GM19328 (cell line): ENCODE measurements around the gene MORN1.

Experiments used
- ATAC-seq: cut with Tn5 transposase; IDR thresholded peaks from one replicate; pipeline ENCODE4 v1.9.1; 2021; ENCODE audit warnings: mild to moderate bottlenecking, moderate library complexity; ENCODE audit not compliant: unreplicated experiment

The MORN1 gene

DNA sequence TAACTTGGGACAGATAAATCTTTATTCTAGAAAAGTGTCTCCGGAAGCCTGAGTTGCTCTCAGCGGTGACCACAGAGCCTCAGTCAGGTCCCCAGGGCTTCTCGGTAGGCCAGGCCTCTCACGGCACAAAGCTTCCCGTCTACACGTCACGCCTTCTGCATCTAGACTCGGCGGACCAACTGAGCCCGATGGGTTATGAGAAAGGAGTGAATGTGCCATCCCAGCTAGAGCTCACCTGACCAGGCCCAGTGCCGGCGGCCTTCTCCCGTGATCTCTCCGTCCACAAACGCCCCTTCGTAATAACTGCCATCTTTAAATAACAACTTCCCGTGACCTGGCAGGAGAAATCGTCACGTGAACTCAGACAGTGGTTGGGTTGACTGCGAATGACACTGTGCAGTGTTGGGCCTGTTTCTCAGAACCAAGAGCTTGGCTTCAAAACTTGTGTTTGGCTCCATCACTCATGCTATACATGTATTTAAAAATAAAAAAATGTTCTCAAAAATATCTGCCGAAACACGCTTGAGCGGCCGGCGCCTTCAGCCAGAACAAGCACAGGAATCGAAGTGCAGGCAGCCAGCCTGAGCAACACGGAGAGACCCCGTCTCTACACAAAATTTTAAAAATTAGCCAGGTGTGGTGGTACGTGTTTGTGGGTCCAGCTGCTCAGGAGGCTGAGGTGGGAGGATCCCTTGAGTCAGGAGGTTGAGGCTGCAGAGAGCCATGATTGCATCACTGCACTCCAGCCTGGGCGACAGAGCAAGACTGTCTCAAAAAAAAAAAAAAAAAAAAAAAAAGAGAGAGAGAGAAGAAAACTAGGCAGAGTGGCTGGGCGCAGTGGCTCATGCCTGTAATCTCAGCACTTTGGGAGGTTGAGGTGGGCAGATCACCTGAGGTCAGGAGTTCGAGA, 3.1 kb downstream of the MORN1 start:
- ATAC-seq: no peak

DNA sequence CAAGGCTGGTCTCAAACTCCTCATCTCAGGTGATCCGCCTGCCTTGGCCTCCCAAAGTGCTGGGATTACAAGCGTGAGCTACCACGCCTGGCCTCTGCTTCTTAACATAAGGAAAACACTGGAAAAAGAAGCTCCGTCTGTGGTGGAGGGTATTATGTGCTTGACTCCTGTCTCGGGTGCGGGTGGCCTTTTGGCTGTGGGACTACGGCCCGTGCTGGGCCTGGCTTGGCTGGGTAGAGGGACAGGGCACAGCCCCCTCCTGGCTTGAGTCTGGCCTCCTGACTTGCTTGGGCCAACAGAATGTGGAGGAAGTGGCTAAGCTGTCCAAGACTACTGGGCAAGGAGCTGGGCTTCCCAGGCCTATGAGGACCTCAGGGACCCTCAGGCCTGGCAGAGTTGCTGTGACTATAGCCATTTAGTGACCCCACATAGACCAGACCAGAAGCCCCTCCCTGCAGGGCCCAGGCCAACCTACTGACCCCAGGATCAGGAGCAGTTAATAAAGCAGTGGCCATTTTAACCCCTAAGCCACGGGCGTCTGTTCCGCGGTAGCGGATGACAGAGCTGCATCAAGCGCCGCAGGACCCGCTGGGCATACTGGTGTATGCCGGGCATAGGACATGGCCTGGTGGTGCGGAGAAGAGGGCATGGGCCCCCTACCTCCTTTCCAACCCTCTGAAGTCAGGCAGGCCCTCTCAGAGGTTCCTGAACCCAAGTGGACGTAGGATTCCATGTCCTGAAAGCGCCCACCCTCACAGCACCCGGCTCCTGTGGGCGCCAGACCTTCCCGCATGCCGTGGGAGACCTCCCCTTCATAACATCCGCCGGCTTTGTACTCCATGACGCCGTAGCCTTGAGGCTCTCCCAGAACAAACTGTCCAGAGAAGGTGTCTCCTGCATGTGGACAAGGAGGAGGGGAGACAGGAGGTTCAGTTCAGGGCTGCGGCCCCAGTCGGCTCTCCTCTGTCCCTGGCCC, 4.4 kb downstream of the MORN1 start:
- ATAC-seq: no peak

DNA sequence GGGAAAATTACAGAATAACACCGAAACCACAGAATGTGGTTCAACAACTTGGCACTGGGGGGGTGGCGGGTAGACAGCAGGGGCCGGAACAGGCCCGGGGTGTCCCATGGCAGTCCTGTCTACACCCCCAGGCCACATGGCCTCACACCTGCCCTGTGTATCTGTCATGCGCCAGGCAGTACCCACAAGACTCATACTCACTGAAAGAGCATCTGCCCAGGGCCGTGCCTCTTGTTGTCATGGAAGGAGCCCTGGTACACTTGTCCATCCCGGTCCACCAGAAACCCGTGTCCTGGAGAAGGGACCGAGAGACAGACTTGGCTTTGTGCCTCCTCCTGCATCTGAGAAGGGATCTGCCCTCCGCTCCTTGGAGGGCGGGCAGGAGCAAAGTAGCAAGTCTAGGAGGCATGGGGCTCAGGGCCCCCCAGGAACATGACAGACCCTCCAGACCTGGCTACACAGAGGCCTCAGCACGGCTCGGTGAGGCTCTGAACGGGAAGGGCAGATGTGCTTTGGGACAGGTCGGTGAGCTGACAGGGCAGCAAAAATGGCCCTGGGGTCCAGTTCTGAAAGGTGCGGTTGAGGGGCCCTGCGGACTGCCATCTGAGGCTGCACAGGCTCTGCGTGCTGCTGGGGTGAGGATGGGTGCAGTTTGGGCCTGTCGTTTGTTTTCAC, 5.6 kb downstream of the MORN1 start:
- no peak for ATAC-seq

DNA sequence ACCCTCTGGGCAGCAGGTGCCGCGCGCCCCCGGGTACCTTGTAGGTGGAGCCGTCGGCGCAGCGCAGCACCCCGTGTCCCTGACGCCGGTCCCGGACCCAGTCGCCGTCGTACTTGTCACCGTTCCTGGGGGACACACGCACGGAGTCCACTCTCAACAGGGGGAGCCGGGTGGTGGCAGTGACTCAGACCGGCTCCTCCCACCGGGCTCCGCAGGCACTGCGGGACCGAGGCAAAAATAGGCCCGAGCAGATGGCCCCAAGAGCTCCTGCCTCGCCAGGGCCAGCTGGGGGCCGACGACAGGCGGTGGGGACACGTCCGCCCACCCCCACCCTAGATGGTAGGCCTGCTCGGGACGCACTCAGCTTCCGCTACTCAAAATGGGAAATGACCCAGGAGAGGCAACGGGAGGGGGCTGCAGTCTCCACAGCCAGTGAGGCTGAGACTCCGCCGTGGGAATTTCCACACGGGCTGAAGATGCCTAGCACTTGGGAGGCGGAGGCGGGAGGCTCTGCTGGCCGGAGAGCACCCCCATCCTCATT, 6.3 kb downstream of the MORN1 start:
- ATAC-seq: no peak

DNA sequence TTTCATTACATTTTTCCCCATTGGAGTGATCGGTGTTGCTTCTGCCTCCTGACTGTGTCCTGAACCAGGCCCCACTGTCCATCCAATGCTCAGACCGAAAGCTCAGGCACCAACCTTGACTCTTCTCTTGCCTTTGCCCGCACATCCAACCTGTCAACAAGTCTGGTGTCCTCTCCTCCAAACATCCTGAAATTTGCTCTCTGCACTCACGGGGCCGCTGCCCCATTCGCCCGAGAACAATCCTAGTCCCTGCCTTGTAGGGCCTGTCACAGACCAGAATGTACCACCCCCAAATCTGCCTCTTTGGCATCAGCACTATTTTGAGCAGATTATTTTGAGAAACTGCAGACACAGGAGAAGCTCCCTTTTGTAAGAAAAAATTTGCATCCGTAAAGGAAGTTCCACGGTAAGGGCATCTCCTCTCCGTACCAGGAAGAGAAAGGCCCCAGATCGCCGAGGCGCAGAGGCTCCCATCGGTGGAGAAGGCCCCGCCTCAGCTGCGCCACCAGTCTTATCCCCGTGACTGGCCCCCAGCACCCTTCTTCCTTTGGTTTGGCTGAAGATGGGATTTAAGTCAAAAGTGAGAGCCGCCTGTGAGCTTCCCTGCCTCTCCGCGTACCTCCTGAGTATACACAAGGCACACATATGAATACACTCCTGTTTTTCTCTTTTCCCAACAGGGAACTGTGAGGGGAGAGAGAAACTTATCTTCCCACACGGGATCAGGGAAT, 7.1 kb downstream of the MORN1 start:
- ATAC-seq: no peak

- no peak for ATAC-seq
Measured at GRCh38 chr1:2383576-2383975, 7.8 kb downstream of the MORN1 start.

- no peak for ATAC-seq
Measured at GRCh38 chr1:2382621-2383361, 8.6 kb downstream of the MORN1 start.

GRCh38 chr1:2381741-2382620, 9.4 kb downstream of the MORN1 start:
- no peak for ATAC-seq

DNA sequence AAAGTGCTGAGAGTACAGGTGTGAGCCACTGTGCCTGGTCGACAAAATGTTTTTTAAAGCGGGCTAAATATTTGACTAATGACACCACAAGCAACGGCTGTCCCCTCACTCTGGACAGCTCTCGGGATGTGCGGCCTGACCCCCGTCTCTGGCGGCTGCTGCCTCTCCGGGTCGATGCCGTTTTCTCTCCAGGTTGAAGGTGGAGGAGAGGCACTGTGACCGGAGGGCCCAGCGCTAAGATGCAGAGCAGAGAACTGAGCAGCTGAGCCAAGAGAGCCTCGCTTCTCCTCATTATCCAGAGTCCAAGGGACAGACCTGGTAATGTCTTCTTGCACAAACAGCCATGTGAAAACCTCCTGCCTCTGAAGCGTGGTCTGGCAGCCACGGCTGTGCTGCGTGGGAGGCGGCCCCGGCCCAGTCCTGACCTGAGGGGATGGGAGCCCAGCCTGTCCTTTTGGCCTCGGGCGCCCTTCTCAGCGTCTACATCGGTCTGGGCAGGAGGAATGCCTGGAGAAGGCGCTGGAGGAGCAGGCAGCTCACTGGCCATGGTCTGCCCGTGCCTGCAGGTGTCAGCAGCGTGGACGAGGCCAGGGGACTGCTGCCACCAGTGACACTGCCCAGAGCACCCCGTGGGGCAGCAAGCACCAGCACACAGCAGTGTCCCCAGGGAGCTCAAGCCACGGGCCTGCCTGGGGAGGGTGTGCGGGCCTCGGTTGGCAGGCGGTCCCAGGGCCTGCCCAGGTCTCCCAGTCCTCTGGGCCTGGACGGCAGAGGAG, 10.3 kb downstream of the MORN1 start:
- no peak for ATAC-seq

GRCh38 chr1:2379733-2380404, 11.5 kb downstream of the MORN1 start:
- no peak for ATAC-seq

- ATAC-seq: no peak
Measured at GRCh38 chr1:2378956-2379732, 12.2 kb downstream of the MORN1 start.

- no peak for ATAC-seq
Measured at GRCh38 chr1:2378441-2378851, 12.9 kb downstream of the MORN1 start.

DNA sequence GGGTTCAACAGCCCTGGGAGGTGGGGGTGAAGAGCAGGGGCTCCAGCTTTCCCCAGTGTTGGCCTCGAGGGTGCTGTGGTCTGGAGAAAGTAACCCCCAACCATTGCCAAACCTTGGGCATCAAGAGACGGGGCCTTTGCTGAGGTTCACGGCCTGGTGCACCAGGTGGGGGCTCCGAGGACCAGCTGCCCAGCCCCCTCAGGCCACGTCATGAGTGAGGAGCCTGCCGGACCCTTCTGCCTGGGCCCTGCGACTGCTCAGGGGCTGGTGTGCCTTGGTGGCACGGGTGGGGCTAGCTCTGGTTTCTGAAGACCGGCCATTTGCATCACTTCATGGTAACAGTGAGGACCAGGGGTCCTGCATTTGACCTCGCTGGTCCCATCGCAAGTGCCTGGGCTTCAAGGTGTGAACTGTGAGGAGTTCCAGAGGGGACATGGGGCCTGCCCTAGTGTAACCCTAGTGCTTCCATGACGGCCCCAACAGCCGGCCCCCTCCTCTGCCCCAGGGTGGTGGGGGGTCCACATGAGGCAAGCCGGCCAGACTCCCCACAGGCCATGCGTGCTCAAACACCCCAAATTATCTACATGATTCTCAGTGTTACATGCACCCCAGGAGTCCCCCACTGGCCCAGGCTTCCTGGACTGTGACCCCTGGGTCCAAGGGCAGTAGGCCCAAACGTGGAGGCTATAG, 13.5 kb downstream of the MORN1 start:
- no peak for ATAC-seq

- no peak for ATAC-seq
Measured at GRCh38 chr1:2376931-2377672, 14.3 kb downstream of the MORN1 start.

- no peak for ATAC-seq
Measured at GRCh38 chr1:2376261-2376741, 15.1 kb downstream of the MORN1 start.
